Sigmoid colon (tissue), 3 donors: ENCODE measurements around the gene MTOR.

ENCODE experiments used
- POLR2A ChIP-seq, 2 donors: fragments of 450-650 bp; IDR thresholded peaks; one replicate each; pipeline ENCODE4 v1.6.1; 2016; ENCODE audit warnings: antibody characterized with exemption in 2 of 2, mild to moderate bottlenecking in 2 of 2, moderate library complexity in 2 of 2
- TF ChIP-seq, protein P1 (sequence below), 4 experiments: fragments of 450-650 bp in 3 of 4; fragments of 200-600 bp in 1 of 4; IDR thresholded peaks; one replicate each; pipeline ENCODE4 v1.5.1; 2016 to 2019; ENCODE audit warnings: antibody characterized with exemption in 4 of 4, mild to moderate bottlenecking in 3 of 4, moderate library complexity in 2 of 4

DNA sequence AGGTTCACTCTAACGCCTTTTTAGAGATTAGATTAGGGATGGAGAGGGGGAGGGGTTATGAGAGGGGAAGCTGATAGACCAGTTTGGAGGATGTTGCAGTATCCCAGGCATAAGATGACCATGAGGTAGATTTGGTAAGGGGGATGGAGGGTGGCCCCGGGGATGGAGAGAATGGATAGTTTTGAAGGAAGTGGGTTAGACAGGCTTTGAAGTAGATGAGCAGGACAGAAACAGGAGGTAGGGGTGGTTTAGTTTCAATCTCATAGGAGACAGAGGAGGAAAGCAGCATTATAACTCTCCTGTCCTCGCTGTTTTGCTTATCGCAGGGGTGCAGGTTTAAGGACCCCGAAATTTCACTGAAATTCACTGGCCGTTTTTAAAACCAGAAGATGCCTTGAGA lies 22.4 kb upstream of the MTOR start:
- TF ChIP-seq, protein P1, sequence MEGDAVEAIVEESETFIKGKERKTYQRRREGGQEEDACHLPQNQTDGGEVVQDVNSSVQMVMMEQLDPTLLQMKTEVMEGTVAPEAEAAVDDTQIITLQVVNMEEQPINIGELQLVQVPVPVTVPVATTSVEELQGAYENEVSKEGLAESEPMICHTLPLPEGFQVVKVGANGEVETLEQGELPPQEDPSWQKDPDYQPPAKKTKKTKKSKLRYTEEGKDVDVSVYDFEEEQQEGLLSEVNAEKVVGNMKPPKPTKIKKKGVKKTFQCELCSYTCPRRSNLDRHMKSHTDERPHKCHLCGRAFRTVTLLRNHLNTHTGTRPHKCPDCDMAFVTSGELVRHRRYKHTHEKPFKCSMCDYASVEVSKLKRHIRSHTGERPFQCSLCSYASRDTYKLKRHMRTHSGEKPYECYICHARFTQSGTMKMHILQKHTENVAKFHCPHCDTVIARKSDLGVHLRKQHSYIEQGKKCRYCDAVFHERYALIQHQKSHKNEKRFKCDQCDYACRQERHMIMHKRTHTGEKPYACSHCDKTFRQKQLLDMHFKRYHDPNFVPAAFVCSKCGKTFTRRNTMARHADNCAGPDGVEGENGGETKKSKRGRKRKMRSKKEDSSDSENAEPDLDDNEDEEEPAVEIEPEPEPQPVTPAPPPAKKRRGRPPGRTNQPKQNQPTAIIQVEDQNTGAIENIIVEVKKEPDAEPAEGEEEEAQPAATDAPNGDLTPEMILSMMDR (IDR thresholded peaks at IDR 0.05), result no peak
- TF ChIP-seq POLR2A (IDR thresholded peaks at IDR 0.05), result no peak
